Inferior parietal cortex (tissue), 1 donor: ENCODE data around the gene FAM162A.
"Not testable (repeated sequence)": the region's sequence is repeated elsewhere in the genome, so short reads cannot be mapped to it uniquely, and the experiment has no call there.

Source experiments
- DNase-seq: peaks from one replicate; pipeline ENCODE4 v3.0.0-alpha.2; 2016; ENCODE audit errors: extremely low spot score

Gene FAM162A

GRCh38 chr3:122416966-122417365 lies 33.0 kb downstream of the FAM162A start:
- no peak for DNase-seq

GRCh38 chr3:122421101-122421500 lies 37.1 kb downstream of the FAM162A start:
- DNase-seq = no peak

GRCh38 chr3:122421836-122422235 lies 37.9 kb downstream of the FAM162A start:
- no peak for DNase-seq

- no peak for DNase-seq
Measured at GRCh38 chr3:122427857-122428471, 44.0 kb downstream of the FAM162A start.

- DNase-seq = no peak
Measured at GRCh38 chr3:122430371-122430770, 46.4 kb downstream of the FAM162A start.

GRCh38 chr3:122435950-122436349 lies 52.0 kb downstream of the FAM162A start:
- DNase-seq = no peak

GRCh38 chr3:122443090-122443489 lies 59.1 kb downstream of the FAM162A start:
- no peak for DNase-seq

GRCh38 chr3:122443762-122444490 lies 59.9 kb downstream of the FAM162A start:
- not testable (repeated sequence) for DNase-seq

GRCh38 chr3:122444491-122444887 lies 60.5 kb downstream of the FAM162A start:
- DNase-seq = not testable (repeated sequence)

- DNase-seq = not testable (repeated sequence)
Measured at GRCh38 chr3:122448218-122448617, 64.2 kb downstream of the FAM162A start.

GRCh38 chr3:122451371-122451770 lies 67.4 kb downstream of the FAM162A start:
- DNase-seq = no peak

- DNase-seq = no peak
Measured at GRCh38 chr3:122456074-122456473, 72.1 kb downstream of the FAM162A start.

GRCh38 chr3:122457706-122458105 lies 73.7 kb downstream of the FAM162A start:
- DNase-seq = no peak

GRCh38 chr3:122458992-122459391 lies 75.0 kb downstream of the FAM162A start:
- peak; percentile 68 for DNase-seq

- no peak for DNase-seq
Measured at GRCh38 chr3:122461806-122462205, 77.8 kb downstream of the FAM162A start.
